Islet of Langerhans (tissue), 1 donor: ENCODE results near the gene MTCL1.
"Not testable (repeated sequence)": the region's sequence is repeated elsewhere in the genome, so short reads cannot be mapped to it uniquely, and the experiment has no call there.

ENCODE experiments used
- FAIRE-seq: peaks from one replicate; lab custom pipeline; 2011; peaks lifted over from hg19 to GRCh38; lab: Jason Lieb, UNC

The MTCL1 gene

DNA sequence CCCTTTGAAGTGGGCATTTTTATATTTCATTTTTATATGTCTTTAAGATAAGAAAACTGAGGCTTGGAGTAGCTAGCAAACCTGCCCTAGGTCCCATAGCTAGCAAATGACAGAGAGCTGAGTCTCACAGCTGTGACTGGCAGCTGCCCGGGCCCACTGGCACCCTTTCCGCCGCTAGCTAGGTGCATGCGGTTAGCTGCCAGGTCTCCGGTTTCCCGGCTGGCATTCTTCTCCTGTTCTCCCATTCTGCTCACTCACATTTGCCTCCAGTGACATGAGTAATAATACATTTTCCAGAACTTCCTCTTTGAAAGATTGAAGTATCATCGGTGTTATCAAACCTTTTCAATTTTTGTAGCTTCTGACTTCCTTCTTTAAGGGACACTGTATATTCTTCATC, 38.7 kb downstream of the MTCL1 start:
- no peak for FAIRE-seq

DNA sequence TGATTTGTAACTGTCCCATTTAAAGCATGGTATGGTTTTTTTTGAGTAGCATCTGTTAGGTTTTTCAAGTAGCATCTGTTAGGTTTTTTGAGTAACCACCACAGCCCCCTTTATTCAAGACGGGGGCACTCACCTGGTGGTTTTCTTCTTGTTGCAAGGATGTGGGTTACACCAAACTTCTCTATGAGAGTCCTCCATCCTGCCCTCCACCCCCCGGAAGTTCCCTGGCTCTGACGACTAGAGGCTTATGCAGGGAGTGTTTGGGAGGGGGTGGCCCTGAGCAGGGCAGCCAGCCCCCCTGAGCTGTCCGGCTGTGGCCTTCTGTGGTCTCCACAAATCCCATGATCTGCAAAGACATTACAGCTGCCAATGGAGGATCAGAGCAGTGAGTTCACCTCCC, 39.3 kb downstream of the MTCL1 start:
- no peak for FAIRE-seq

DNA sequence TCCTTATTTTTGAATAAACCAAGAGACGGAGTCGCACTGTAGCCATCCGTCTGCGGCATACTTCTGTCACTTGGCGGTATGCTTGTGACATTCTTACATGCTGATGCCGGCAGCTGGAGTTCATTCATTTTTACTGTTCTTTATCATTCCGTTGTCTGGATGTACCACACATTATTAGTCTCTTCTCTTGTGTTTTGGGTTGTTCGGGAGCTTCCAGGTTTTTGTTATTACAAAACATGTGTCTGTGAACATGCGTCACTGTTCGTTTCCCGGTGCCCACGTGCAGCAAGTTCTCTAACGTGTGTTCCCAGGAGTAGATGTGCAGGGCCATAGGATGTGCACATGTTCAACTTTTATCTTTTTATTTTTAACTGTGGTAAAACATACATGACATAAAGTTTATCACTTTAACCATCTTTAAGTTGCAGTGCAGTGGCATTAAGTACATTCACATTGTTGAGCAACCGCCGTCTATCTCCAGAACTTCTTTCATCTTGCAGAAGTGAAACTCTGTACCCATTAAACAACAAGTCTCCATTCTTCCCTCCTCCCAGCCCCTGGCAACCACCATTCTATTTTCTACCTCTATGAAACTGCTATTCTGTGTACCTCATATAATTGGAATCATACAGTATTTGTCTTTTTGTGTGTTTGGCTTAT, 40.1 kb downstream of the MTCL1 start:
- FAIRE-seq = no peak

DNA sequence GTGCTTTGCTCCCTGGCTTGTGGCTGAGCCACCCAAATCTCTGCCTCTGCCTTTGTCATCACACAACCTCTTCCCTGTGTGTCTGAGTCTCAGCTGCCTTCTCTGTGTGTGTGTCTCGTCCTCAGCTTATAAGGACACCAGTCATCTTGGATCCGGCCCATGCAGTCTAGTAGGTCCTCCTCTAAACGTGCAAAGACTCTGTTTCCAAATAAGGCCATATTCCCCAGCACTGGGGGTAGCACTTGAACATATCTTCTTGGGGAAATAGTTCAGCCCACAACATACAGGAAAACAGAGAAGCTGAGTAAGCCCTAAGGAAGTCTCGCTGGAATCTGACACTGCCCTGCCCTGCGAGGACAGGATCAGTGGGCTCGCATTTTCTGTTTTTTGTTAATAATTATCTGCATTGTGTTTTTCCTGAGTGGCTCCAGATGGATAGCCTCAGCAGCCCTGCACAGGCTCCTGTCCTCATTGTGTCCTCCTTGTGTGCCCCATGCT, 42.1 kb downstream of the MTCL1 start:
- FAIRE-seq = no peak

DNA sequence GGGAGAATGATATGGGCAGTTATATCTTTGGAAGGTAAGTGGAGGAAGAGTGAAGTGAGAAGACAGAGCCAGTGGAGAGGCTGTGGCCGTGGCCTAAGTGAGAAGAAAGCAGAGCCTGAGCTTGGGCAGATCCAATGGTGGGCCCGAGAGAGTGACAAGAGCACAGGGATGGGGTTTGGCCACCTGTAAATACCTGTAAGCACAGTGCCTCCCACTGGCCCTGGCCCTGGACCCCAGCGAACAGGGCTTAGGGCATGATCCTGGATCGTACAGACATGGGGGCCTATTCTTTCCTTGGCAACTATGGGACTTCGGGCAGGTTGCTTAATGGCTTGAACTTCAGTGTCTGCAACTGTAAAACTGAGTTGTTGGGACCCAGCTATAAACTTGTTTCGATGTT, 44.1 kb downstream of the MTCL1 start:
- no peak for FAIRE-seq

DNA sequence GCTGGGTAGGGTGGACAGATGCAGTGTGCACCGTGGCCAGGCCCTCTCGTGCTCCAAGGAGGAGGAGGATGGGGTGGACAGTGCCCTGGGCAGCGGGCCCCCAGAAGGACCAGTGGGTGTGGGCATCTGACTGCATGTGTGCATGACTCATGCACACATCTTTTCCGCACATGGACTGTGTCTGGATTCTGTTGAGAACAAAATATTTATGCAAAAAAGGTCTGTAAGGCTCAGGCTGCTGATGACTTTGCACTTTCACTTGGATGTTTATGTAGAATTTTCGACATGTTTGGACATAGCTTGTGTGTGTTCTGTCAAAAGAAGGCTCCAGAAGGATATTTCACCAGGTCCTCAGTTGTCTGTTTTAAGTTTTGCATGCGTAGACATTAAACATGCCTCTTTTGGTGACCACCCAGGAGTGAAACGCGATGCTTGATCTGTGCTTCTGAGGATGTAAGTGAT, 45.6 kb downstream of the MTCL1 start:
- no peak for FAIRE-seq

DNA sequence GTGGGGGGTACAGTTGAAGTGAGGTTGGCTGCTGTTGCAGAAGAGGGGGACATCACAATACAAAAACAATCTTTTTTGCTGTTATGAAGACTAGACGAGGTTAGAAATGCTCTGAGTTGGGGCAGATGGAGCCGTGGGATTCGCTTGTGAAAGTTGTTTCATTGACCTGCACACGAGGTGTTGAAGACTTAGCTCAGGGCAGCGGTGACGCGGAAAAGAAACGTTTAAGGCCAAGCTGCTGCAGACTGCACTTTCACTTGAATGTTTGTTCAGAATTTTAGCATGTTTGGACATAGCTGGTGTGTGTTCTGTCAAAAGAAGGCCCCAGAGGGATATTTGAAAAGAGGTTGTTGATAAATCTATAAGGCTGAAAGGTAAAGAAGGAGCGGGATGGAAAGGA, 46.3 kb downstream of the MTCL1 start:
- FAIRE-seq = no peak

DNA sequence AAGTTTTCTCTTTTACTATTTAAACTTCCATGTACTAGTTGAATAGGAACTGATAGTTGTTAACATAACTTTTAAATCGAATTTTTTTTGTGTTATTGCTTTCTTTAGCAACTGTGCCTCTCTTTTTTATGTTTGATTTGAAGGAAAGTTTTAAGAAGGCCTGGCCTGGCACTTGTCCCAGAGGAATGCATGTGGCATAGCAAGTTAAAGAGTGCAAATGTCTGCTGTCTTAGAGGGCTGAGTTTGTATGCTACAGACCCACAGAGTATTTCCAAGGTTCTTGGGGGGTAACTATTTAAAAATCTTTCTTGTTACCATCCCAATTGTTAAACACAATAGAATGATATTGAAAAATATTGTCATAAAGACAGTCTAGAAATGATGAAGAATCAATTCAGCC, 47.0 kb downstream of the MTCL1 start:
- no peak for FAIRE-seq

DNA sequence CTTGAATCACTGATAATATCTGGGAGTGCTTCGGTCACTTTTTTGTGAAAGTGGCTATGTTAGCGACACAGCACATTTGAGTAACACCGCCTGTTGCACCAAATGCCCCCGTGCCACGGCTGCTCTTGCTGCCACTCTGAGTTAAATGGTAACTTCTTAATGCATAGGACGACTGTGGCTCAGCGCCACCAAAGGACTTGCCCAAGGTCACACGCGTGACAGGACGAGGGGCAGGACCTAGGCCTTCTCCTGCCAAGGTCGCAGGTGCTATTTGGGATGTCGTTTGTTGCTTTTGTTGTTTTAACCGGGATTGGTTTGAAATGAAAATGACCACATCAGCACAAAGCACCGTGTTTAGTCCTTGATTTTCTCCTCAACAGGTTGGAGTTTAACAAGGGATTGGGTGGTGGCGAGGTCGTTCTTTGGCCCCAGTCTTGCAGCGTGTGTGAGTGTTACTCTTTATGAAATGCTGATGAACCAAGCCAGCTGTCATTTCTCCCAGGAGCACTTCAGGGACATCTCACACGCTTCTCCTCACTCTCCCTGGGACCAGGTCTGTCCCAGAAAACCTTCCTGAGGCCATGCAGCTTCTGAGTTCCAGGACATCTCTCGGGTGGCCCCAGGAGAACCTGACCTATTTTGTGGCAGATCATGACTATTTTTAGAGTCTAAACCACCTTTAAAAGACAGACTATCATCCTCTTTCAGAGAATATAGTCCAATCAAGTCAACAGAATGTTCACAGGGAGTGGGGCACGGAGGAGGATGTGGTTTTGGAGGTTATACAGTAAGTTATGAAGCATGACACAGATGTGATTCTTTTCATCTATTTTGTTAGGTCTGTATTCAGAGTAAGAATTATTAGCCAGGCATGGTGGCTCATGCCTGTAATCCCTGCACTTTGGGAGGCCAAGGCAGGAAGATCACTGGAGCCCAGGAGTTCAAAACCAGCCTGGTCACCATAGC, 49.9 kb downstream of the MTCL1 start:
- FAIRE-seq = no peak

DNA sequence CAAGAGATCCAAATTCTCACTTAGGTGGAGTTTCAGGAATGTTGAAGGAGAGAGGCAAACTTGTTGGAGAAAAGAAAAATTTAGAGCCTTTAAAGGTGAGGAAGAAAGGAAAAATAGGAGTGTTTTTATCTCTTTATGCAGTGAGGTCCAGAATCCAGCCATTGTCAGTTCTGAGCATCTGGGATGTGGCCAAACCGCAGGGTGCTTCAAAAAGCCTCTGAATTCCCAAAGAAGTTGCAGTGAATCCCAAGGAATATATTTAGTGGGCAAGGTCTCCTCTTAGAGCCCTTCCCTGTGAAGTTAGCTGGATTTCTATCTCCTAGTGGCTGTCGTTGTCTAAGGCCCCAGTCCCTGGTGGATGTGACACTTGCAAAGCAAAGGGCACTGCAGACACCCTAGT, 51.2 kb downstream of the MTCL1 start:
- no peak for FAIRE-seq

DNA sequence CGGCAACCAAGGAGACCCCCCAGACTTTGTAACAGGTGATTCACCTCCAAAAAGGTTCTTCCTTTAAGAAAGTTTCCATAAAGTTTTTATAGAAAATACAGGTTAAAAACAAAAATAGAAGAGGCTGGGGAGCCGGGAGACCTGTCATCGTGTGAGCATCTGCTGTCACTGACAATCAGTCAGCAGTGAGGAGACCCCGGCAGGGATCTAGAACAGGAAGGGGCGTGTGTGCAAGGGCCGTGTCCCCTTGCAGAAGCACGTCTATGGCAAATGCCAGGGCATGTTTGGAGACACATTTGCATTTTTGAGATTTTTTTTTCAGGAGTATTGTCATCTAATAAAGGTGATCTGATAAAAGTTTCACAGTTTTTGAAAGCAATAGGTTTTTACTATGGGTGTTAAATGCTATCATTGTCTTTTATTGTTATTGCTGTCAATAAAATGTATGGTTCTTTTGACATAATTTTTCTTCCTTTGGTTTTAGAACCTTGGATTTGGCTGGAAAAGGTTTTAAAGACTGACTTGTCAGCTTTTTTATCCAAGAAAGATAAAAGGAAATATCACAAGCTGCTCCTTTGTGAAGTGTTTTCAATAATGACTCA, 52.1 kb downstream of the MTCL1 start:
- no peak for FAIRE-seq

DNA sequence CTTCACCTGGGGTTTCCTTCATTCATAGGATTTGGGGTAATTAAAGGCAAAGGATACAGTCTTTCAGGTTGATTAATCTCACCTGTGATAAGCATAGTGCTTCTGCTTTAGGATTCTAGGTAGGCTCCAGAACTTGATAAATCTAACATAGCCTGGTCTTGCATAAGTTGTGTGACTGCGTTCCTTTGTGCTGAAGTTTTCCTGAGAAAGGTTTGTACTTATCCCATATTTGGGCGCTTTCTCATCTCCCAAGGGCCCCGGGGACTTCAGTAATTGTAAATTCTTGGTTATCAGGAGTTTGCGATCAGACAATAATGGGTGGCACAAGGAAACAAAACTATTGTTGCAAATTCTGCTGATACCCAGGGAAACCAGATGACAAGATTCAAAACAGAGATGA, 53.1 kb downstream of the MTCL1 start:
- FAIRE-seq = no peak

DNA sequence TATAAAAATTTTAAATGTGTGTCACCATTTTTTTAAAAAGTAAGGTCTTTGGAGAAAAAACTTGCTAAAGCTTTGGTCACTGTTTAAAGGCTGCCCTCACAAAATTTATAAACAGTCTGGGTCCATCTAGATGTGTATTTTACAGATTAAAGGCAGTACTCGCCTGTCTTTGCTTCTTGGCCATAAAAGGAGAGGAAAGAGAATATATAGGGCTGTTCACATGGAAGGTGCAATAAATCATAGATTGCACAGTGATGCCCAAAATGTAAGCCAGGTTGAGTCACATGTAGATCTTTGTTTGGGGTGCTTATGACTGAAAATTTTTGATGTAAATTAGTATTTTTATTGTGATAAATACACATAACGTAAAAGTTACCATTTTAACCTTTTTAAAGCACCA, 55.6 kb downstream of the MTCL1 start:
- FAIRE-seq = no peak

DNA sequence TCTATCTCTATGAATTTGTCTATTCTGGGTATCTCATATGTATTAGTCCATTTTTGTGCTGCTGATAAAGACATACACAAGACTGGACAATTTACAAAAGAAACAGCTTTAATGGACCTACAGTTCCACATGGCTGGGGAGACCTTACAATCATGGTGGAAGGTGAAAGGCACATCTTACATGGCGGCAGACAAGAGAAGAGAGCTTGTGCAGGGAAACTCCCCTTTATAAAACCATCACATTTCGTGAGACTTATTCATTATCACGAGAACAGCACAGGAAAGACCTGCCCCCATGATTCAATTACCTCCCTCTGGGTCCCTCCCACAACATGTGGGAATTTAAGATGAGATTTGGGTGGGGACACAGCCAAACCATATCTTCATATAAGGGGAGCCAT, 56.2 kb downstream of the MTCL1 start:
- not testable (repeated sequence) for FAIRE-seq

DNA sequence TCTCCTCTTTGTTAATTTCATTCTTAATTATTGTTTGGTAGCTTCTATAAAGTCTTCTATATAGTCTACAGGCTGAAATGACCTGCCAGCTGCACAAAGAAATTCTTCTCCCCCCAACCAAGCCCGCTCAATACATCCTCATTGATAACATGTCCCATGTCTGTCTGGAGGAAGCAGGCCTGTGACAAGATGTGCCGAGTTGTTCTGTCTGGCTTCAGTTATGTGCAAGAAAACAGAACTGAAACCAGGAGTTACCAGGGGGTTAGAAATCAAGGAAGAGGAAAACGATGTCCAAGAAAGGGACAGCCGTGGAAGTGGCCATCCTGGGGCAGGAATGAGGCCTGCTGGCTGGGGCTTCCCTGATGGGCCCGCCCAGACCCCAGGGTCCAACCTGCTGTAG, 57.6 kb downstream of the MTCL1 start:
- FAIRE-seq = no peak

DNA sequence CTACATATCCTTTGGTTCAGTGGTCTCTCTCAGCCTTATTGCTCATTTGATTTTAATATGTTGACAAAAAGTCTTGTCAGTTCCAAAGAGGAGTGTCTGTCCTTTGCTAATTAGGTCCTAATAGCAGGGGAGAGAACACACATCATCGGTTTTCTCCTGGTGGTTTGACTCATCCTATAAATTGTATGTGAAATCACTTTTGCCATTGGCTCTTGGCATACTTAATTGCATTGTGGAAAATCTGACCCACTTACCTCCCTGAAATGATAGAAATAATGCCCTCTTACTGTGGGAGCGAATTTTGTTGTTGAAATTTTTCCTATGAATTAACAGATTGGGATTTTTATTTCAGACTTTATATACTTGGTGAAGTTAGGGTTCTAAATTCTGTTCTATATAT, 58.3 kb downstream of the MTCL1 start:
- peak; percentile 91 for FAIRE-seq

DNA sequence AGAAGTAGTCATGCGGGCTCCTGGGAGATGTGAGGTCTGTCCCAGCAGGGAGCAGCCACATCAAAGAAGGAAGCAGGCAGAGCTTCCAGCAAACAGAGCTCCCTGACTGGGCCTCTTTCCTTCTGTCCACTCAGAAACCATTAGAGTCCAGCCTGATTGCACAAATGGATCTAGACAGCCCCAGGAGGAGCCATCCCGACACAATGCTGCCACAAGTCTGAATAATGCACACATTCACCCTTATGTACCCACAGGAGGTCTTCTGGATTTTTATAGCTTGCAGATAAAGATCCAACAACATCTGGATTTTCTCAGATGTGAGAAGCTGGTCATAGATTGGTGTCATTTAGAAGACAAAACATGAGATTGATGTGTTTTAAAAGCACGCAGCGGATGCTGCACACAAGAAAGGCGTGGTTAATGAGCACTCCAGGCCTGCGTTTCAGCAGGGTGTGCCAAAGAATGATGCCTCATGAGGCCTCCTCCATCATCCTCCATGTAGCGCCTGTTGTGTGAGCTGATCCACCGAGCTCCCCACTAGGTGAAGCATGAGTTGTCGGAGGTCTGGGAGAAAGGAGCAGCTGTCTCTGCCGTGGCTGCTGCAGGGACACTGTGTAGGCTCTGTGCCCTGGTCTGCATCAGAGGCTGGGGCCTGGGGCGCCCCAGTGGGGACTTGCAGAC, 60.6 kb downstream of the MTCL1 start:
- FAIRE-seq = no peak

DNA sequence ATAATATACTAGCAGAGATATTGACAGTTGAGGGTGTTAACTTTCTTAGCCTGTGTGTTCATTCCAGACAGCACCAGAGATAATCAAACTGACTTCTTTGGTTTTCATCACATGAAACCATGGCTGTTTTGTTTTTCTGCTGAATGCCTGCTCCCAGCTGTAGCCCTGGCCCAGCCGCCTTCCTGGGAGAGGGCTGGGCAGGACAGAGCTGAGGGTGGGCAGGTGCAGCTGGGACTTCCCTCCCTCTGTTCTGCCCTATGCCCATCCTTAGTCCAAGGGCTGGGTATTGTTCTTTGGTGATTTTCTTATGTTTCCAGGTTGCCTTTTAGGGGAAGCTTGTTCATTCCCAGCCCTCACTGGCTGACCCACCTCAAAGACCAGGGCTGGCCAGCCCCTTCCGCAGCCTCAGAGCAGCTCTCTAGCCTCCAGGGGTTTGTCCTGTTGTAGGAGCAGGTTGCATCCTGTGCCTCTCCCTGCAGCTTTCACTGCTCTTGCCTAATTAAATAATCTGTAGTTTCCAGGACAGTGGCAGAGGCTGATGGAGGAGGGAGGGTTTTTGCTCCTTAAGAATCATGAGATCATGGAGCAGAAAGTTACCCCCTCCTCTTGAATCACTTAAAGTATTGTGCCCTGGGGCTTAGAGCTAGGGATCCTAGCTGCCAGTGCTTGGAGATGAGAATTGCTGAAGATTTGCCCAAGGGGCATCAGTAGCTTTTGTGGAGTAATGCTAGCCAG, 61.4 kb downstream of the MTCL1 start:
- FAIRE-seq = no peak

DNA sequence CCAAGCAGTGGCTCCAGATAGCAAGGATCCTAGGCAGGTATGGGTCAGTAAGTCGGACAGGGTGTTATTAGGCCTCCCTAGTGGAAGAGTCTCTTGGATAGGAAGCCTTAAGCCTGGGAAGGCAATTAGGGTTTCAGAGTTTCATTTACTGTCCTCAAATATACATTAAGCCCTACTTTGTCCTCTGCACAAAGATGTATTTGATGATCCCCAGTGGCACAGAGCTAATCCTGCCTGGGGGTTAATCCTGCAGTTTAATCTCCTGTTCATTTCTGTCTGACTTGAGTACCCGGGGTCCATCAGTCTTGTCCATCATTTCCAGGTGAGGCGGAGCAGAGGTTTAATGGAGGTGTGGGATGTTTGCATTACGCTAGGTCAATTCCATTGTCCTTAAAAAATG, 62.0 kb downstream of the MTCL1 start:
- FAIRE-seq = no peak

DNA sequence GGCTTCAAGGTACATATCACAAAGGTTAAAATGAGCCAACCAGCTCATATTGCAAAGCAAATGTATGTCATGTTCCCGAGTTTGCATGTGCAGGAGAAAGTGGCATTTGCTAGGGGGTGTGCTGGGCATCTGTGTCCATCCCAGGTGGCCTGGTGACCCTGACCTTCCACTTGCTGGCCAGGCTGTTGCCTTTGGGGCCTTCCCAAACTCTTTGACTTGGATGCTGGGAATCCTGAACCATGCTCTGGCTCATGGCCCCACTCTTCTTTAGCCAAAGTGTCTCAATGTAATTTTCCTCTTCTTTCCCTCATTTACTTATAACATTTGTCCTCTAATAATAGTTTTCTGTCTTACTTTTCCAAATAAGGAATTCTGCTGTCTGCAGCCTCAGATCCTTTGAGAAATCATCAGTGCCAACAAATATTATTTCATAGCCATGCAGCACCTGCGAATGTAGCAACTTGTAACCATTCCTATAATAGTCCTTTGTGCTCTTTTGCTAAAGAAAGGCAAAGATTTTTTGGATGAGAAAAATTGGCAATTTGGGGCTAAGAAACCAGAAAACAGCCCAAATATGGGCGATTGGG, 64.2 kb downstream of the MTCL1 start:
- no peak for FAIRE-seq

DNA sequence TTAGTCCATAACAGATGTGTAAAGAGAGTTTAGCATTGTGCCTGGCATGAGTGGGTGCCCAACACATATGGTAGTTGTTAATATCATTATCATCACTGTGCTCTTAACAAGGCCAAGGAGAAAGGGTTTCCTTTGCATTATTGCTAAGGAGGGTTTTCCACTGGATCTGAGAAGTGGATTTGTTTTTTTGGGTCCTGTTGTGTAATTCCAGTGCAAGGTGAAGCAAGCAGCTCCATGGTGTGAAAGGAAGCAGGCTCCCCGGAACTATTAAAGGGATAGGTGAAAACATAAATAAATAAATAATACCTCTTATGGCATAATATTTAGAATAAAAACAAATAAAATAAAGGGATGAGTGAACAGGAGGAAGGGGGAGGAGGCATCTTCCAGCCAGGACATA, 65.3 kb downstream of the MTCL1 start:
- no peak for FAIRE-seq
